Stimulated activated CD8-positive, alpha-beta memory T cell treated with anti-CD3 and anti-CD28 coated beads, Interleukin-4, amount 100 ng/mL, for 24 hours (primary cell): ENCODE data around the gene HRH2.

Source experiments
- DNase-seq: peaks from one replicate; pipeline ENCODE4 v3.0.0-alpha.2; 2020; ENCODE audit warnings: low read depth

HRH2 gene

GRCh38 chr5:175692996-175693710, 35.3 kb downstream of the HRH2 start:
- DNase-seq, result no peak

GRCh38 chr5:175693741-175694140, 35.9 kb downstream of the HRH2 start:
- no peak for DNase-seq

- DNase-seq, result no peak
Observed at GRCh38 chr5:175694371-175695160, 36.7 kb downstream of the HRH2 start.

GRCh38 chr5:175695161-175696126, 37.6 kb downstream of the HRH2 start:
- no peak for DNase-seq

GRCh38 chr5:175696139-175696854, 38.4 kb downstream of the HRH2 start:
- DNase-seq, result peak; percentile 68

- no peak for DNase-seq
Observed at GRCh38 chr5:175696855-175697198, 39.0 kb downstream of the HRH2 start.

- DNase-seq, result no peak
Observed at GRCh38 chr5:175697846-175698245, 40.0 kb downstream of the HRH2 start.

GRCh38 chr5:175698401-175699115, 40.7 kb downstream of the HRH2 start:
- no peak for DNase-seq

GRCh38 chr5:175700991-175701390, 43.1 kb downstream of the HRH2 start:
- no peak for DNase-seq

- DNase-seq, result no peak
Observed at GRCh38 chr5:175701797-175702196, 43.9 kb downstream of the HRH2 start.

GRCh38 chr5:175706499-175706898, 48.6 kb downstream of the HRH2 start:
- no peak for DNase-seq

- DNase-seq, result no peak
Observed at GRCh38 chr5:175707751-175708375, 50.0 kb downstream of the HRH2 start.

GRCh38 chr5:175709276-175709781, 51.5 kb downstream of the HRH2 start:
- no peak for DNase-seq

- no peak for DNase-seq
Observed at GRCh38 chr5:175710326-175710725, 52.5 kb downstream of the HRH2 start.

- DNase-seq, result no peak
Observed at GRCh38 chr5:175711031-175711430, 53.2 kb downstream of the HRH2 start.

- DNase-seq, result no peak
Observed at GRCh38 chr5:175711472-175712312, 53.8 kb downstream of the HRH2 start.

- DNase-seq, result no peak
Observed at GRCh38 chr5:175712313-175712680, 54.4 kb downstream of the HRH2 start.

GRCh38 chr5:175712681-175713085, 54.8 kb downstream of the HRH2 start:
- DNase-seq, result no peak

- DNase-seq, result no peak
Observed at GRCh38 chr5:175713930-175714329, 56.1 kb downstream of the HRH2 start.
